Measurements from ENCODE around the gene NRK.
"Not testable (repeated sequence)": the region's sequence is repeated elsewhere in the genome, so short reads cannot be mapped to it uniquely, and the experiment has no call there.

Gene NRK, protein sequence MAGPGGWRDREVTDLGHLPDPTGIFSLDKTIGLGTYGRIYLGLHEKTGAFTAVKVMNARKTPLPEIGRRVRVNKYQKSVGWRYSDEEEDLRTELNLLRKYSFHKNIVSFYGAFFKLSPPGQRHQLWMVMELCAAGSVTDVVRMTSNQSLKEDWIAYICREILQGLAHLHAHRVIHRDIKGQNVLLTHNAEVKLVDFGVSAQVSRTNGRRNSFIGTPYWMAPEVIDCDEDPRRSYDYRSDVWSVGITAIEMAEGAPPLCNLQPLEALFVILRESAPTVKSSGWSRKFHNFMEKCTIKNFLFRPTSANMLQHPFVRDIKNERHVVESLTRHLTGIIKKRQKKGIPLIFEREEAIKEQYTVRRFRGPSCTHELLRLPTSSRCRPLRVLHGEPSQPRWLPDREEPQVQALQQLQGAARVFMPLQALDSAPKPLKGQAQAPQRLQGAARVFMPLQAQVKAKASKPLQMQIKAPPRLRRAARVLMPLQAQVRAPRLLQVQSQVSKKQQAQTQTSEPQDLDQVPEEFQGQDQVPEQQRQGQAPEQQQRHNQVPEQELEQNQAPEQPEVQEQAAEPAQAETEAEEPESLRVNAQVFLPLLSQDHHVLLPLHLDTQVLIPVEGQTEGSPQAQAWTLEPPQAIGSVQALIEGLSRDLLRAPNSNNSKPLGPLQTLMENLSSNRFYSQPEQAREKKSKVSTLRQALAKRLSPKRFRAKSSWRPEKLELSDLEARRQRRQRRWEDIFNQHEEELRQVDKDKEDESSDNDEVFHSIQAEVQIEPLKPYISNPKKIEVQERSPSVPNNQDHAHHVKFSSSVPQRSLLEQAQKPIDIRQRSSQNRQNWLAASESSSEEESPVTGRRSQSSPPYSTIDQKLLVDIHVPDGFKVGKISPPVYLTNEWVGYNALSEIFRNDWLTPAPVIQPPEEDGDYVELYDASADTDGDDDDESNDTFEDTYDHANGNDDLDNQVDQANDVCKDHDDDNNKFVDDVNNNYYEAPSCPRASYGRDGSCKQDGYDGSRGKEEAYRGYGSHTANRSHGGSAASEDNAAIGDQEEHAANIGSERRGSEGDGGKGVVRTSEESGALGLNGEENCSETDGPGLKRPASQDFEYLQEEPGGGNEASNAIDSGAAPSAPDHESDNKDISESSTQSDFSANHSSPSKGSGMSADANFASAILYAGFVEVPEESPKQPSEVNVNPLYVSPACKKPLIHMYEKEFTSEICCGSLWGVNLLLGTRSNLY (N-terminal part only)

DNA sequence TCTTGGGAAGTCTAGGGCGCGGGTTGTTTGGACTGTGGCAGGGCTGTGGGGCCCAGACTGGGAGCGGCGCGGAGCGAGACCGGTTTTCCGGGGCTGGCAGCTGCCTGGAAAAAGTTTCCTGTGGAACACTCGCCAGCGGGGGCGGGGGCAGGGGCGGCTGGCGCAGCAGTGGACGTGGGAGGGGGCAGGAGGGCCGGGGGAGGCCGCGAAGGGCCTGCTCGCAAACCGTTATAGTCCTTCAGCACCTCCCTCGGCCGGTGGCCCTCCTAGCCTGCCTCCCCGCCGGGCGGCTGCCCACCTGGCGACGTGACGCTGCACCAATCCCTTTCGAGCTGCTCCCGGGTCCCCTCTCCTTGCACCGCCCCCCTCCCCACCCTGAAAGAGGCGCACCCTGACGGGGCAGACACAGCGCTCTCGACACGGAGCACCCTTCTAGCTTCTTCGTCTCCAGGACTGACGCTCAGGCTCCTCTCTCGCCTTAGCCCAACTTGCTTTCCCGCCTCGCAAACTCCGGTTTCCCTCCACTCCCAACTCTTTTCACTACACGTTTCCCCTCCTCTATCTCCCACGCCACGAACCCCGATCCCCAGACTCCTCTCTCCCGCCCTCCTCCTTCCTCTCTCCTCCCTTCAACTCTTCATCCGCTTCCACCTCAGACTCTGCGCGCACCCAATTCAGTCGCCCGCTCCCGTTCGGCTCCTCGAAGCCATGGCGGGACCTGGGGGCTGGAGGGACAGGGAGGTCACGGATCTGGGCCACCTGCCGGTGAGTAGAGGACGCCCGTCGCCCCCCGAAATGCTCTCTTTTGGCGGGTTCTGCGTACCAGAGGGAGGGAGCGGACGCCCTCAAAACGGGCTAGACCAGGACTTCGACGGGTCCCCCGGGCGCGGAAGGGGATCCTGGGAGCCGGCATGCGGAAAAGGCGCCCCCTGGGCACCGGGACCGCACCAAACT is at the start of gene NRK:
Gene NRK (plus strand): TSS at position 402 of the 954 bp plus-strand sequence. CDS start 307 bp downstream, at position 709.
- FAIRE-seq = no peak

DNA sequence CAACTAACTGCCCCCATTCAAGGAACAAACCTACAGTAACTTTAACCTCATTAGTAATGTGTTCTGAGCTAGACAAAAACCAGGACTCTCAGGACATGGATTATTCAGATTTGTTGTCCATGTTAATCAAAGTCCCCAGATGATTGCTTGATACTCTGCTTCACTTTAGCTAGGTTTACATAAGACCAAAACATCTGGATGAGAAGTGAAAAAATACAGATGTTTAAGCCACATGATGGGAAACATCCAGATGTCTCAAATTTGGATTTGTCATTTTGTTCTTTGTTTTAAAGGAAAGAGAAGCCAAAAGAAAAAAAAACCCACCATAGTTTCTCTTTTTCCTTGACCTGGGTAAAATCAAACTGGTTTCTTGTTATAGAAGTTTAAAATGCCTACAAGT is 48.5 kb upstream of the NRK start:
- no peak for FAIRE-seq

DNA sequence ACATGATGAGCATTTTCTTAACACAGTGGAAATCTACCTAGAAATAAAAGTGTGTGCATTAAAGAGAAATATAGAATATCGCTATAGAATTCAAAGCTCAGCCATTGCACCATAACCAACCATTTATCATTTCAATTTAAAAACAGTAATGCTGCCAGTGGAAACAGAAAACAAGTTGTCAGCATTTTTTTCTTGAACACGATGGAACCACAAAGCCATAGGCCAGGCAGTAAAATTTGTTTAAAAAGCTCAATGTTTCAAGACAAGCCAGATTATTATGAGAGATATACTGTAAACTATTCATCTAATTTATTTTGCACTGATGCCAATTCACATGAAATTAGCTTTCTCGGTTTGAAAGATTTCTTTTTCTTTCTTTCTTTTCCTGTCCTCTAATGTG is 46.7 kb upstream of the NRK start:
- no peak for FAIRE-seq

DNA sequence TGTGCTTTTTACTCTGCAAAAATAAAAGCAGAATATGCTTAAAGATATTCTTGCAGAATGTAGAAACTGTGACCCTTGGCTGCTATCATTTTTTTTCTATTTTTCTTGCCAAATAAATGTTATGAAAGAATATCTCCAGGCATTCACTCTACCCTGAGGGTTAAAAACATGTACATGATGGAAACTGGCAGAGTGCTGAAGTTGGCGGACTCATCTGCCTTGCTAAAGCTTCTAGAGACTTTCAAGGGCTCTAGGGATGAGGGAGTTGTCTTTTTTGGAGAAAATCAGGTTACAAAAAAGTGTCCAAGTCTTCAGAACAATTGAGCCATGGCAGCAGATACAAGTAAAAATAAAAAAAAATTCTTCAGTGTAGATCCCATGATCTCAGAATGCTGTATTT is 40.5 kb upstream of the NRK start:
- no peak for FAIRE-seq

DNA sequence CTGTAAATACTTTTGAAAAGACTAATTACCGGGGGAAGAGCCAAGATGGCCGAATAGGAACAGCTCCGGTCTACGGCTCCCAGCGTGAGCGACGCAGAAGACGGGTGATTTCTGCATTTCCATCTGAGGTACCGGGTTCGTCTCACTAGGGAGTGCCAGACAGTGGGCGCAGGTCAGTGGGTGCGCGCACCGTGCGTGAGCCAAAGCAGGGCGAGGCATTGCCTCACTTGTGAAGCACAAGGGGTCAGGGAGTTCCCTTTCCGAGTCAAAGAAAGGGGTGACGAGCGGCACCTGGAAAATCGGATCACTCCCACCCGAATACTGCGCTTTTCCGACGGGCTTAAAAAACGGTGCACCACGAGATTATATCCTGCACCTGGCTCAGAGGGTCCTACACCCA is 25.5 kb upstream of the NRK start:
- FAIRE-seq = not testable (repeated sequence)

DNA sequence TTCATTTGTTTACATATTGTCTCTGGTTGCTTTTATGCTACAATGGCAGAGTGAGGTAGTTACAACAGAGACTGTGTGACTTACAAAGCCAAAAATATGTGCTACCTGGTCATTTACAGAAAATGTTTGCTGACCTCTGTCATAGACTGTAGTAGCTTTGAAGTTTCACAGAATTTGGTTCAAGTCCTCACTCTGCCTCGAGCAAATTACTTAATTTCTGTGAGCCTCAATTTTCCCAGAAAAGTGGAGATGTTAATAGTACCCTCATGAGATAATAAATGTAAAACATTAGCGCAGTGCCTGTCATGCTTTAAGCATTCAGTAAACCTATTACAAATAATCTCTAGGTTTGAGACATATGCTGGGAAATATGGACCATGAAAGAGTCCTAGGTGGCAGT is 18.4 kb upstream of the NRK start:
- no peak for FAIRE-seq

DNA sequence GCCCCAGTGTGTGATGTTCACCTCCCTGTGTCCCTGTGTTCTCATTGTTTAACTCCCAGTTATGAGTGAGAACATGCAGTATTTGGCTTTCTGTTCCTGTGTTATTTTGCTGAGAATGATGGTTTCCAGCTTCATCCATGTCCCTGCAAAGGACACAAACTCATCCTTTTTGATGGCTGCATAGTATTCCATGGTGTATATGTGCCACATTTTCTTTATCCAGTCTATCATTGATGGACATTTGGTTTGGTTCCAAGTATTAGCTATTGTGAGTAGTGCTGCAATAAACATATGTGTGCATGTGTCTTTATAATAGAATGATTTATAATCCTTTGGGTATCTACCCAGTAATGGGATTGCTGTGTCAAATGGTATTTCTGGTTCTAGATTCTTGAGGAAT is 16.7 kb upstream of the NRK start:
- FAIRE-seq = not testable (repeated sequence)

DNA sequence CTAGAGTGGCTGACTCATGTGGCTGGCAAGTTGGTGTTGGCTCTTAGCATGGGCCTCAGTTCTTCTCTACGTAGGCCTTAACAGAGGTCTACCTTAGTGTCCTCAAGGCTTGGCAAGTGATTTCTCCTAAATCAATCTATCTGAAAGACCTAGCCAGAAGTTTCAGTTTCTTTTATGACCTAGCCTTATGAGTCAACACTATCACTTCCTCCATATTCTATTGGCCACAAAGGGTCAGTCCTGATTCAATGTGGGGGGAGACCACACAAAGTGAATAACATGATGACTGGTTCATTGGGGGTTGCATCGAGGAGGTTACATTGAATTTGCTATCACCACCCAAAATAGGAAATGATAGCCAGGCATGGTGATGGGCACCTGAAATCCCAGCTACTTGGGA is 5.8 kb upstream of the NRK start:
- no peak for FAIRE-seq

DNA sequence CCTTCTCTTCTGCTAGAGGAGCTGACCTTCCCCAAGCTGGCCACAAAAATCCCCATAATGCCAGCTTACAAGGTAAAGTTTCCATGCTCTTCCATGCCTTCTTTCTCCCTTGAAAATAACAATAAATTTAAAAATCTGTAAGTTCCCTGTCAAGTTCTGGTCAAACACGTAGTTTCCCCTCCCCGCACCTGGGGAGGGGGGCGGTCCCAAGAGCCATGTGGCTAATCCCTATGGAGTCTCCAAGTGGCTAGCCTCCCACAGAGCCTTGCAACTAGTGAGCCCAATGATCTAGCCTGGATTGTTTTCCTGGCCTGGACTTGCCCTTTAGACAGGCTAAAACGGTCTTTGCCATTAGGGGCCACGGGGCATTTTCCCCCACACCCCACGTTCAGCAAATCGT is 2.1 kb upstream of the NRK start:
- FAIRE-seq = no peak

DNA sequence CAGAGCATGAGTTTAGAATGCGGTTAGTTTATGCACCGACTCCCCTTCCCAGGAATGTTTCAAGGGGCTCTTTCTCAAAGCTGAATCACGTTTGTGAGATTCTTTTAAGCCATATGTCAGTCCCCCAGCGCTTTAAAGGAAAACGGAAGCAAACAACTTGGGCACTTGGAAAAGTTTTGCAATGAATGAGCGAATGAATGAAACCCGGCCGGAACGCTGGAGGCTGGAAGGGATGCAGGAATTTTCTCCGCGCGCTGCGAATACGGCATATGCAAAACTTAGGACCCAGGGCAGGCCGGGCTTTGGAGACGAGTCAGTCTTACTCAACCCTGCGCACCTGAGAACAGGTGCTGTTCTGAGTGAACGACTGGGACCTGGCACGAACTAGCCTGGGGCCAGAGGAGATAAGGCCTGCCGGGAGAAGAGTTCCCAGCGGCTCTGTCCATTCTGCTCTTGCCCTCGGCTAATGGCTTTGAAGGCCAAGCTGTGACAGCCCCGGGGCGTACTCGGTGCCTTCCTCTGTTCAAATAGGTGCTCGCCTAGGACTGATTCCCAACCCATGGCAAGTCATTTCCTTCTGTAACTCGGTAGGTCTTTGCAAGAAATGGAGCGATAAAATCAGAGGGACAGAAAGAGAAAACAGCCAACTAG is 743 bp upstream of the NRK start:
- no peak for FAIRE-seq

DNA sequence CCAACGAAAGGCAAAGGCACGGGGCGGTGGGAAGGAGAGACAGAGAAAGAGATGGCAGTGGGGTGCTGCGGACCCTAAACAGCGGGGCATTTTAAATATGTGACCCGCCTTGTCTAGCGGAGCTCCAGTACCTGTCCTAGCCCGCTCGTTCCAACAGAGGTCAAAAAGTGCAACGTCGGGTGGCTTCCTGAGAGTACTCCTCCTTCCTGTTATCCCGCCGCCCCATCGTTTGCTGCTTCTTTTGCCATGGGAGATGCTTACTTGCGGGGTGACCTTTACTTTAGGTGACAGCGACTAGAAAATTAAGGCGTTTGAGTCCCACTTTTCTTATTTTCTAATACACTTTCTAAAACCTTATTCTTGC is 735 bp downstream of the NRK start:
- no peak for FAIRE-seq

DNA sequence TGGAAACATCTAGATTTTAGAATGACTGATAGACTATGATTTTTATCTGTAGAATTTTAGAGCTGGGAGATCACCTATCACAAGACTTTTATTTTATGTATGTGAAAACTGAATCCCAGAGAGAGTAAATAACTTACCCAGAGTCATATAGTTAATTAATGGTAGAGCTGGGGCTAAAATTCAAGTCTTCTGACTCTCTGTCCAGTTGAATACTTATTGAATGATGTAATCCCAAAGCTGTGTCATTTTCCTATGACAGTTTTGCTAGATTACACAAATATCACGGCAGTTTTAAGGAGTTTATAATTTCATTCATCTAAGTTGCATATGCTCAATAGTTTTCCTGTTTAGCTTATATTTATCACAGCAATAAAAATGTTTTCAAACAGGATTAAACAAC is 6.7 kb downstream of the NRK start:
- no peak for FAIRE-seq

DNA sequence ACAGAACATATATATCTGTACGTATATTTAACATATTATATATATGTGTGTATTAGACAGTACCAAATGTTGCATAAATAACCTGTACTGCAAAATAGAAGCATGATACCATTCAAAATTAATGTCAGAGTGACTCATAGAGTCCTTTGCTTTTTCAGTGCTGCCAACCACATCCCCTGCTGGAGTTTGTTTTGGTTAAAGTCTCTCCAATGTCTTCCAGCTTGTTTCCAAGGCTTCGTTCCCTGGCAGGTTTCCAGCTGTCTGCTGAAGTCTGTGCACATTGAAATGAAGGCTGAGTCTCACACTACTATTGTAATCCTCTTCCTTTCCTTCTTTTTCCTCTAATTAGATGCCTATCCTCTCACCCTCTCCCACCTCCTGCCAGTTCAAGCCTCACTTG is 14.9 kb downstream of the NRK start:
- FAIRE-seq = no peak

DNA sequence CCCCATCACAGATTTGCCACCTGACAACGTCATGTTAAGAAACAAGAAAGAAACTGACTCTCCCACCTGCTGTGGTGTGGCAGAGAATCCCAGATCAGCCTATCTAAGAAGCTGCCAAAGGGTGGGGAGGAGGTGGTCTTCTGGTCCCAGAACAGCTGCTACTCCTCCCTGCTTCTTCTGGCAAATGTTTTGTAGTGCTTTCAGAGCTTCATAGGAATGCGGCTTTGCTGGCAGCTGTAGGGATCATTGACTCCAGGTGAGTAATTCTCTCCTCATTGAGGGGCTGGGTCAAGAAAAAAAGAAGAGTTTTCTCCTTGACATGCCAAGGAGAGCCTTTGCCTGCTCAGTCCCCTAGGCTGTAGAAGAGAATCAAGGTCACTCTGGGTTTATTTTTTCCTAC is 23.3 kb downstream of the NRK start:
- FAIRE-seq = no peak

DNA sequence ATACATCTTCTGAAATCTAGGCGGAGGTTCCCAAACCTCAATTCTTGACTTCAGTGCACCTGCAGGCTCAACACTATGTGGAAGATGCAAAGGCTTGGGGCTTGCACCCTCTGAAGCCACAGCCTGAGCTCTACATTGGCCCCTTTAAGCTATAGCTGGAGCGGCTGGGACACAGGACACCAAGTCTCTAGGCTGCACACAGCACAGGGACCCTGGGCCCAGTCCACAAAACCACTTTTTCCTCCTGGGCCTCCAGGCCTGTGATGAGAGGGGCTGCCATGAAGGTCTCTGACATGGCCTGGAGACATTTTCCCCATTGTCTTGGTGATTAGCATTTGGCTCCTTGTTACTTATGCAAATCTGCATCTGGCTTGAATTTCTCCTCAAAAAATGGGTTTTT is 27.8 kb downstream of the NRK start:
- not testable (repeated sequence) for FAIRE-seq

DNA sequence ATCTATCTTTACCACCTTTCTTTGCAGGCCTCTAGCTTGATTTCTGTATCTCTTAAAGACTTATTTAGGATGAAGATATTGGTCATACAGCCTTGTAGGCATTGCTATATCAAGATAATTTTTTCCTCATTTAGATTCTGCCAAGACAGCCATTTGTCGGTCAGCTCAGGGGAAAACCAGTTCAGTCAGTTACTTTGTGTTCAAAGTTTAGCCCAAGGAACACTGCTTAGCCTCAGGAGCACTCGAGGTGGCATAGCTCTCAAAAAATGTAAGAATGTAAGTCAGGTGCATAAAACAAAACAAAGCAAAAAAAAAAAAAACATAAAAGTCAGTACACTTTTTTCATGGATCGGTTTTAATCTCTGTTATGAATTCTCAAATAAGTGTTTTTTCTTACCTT is 43.4 kb downstream of the NRK start:
- FAIRE-seq = no peak

DNA sequence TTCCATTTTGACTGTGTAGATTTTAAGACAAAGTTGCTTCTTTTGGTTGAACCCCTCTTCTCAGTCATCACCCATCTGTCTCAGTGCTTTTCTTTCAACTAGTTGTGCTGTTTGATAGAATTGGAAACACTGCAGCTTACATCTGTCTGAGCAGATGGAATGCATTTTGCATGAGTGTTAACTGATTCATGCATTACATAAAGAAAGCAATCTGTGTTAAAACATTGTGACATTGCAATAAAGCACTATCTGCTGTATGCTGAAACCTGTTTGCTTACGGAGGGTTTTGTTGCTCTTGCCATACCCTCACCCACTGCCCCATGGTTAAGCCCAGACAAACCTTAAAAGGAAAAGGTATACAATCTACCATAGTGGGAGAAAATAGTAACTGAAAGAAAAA is 47.4 kb downstream of the NRK start:
- FAIRE-seq = no peak

DNA sequence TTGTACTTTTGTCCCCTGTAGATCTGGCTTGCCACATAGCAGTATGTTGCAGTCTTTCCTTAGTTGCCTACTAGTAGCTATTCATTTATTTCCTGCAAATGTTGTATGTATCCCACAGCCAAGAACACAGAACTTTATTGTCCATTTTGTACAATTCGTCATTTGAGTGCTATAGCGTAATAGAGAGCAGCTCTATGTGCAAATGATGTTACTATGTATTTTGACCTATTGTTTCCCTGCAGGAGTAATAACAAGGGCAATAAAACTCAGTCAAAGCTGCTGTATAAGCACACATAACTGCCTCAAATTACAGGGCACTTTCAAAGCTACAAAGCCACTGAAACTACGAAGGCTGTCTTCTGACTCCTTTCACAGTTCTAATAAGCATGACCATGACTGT is 48.1 kb downstream of the NRK start:
- FAIRE-seq = no peak

DNA sequence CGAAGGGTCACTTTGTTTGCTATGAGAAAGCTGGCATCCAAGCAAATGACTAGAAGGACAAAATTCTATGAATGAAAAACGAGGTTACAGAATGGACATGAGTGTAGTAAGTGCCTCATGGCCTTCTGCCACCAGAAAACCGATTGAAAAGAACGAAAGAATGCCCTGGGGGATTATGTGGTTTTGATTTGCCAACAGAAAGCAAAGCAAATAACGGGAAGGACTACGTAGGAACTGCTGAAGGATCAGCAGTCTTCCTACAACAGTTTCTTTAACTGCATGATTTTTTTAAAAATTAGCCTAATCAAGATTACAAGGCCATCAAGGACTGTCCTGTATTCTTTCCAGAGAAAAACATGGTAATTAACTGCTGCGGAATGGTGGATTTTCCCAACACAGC is 50.6 kb downstream of the NRK start:
- no peak for FAIRE-seq

DNA sequence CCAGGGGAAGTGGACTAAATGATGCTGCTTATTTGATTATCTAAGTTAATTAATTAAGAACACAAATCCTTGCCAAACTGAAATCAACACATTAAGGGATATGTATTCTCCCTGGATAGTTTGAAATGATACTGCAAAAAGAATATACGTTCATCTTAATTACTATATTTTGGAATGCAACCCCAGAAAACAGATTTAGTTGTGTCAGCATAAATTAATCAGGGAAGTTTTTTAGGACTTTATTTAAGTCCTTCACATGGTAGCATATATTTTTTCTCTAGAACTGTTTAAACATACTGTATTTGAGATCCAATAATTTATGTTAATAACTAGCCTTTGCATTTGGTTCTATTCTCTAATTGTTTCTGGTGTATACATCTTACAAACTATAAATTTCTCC is 52.5 kb downstream of the NRK start:
- FAIRE-seq = no peak

DNA sequence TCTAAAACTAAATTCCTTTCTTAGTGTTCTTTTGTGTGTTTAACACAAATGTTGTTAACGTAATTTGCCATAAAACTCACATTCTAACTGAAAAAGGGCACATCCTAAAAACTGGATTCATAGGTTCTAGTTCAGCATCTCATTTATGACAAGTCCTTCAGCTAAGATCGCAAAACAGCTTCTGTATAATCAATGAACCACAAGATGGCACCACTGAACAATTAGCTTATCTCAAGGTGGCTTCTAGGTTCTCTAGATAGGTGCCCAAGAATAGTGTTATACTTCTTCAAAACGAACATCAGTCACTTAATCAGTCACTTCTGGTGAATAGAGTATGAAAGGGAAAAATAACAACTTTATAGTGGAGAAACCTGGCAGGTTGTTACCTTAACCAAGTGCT is 54.3 kb downstream of the NRK start:
- no peak for FAIRE-seq

DNA sequence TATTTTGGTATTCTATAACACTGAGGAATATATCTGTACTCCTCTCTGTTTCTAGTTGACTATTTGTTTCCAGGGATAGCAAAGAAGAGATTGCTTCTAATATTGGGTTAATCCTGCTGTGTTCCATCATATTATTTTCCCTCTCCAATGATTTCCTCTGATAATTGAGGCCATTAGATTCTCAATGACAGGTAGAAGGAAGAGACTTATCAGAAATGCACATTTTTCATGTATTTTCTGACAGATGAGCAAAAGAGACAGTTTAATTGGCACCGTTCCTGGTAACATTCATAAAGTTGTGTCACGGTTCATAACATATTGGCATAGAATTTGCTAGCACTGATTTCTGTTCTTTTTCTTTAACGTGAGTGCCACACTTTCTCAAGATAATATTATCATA is 58.2 kb downstream of the NRK start:
- no peak for FAIRE-seq

Measured in TTC549 (cell line).